A549 (cell line): ENCODE measurements around the gene DCLK1.

Experiments used
- BHLHE40 ChIP-seq: IDR thresholded peaks from 2 replicates; pipeline ENCODE4 v1.6.1; 2012; ENCODE audit warnings: low read depth, low read length, inconsistent platforms
- CTCF ChIP-seq: fragments of >200 bp; sonication (Bioruptor Twin); formaldehyde crosslinking; IDR thresholded peaks from 3 replicates; pipeline ENCODE4 v1.5.1; 2016
- MAFK ChIP-seq: fragments of 450-650 bp; IDR thresholded peaks from 2 replicates; pipeline ENCODE4 v1.6.1; 2014; ENCODE audit not compliant: partially characterized antibody
- MAZ ChIP-seq: fragments of 150-350 bp; IDR thresholded peaks from 2 replicates; pipeline ENCODE4 v1.6.1; 2014; ENCODE audit warnings: antibody characterized with exemption, low read depth, low read length, borderline replicate concordance
- SREBF2 ChIP-seq: fragments of 450-650 bp; IDR thresholded peaks from 2 replicates; pipeline ENCODE4 v1.6.1; 2014; ENCODE audit warnings: mild to moderate bottlenecking, moderate library complexity
- TF ChIP-seq, protein P1 (sequence below): IDR thresholded peaks from 2 replicates; pipeline ENCODE4 v1.6.1; 2012

GRCh38 chr13:35992964-35993363 is 138.2 kb downstream of the DCLK1 start:
- no peak for TF ChIP-seq SREBF2
- TF ChIP-seq, protein P1, sequence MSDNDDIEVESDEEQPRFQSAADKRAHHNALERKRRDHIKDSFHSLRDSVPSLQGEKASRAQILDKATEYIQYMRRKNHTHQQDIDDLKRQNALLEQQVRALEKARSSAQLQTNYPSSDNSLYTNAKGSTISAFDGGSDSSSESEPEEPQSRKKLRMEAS: no peak
- no peak for TF ChIP-seq CTCF
- no peak for TF ChIP-seq MAZ
- TF ChIP-seq MAFK: no peak
- no peak for TF ChIP-seq BHLHE40
